PC-3 (cell line): ENCODE measurements around the gene LEUTX. TPM values are rescaled to one million over a fixed set of nuclear protein-coding genes. Genes with fewer than 3 reads are reported as not detected.

ENCODE experiments used
- ATAC-seq: fragments of 200-7000 bp; cut with Tn5 transposase; 2 replicates; pipeline ENCODE4 v1.9.1; 2020; ENCODE audit warnings: mild to moderate bottlenecking, moderate library complexity
- BruUV-seq: library from RNA; stranded (reverse); fragments of 400-500 nt; replicated peaks from 2 replicates; lab custom pipeline; 2021; lab: Mats Ljungman, UMichigan
- CTCF ChIA-PET: fragments of 300-600 bp; sonication (Branson Sonifier 250); formaldehyde crosslinking; loops from one replicate; lab custom pipeline; 2022; ENCODE audit warnings: antibody characterized with exemption; lab: Charles Lee
- POLR2A ChIA-PET: fragments of 300-600 bp; sonication (Branson Sonifier 250); formaldehyde crosslinking; loops from one replicate; lab custom pipeline; 2022; ENCODE audit warnings: antibody characterized with exemption; ENCODE audit not compliant: unreplicated experiment; lab: Charles Lee
- DNase-seq: peaks from one replicate; pipeline ENCODE4 v3.0.0-alpha.2; 2015
- H2AFZ ChIP-seq: fragments of 300-600 bp; sonication (generic); 2 replicates; pipeline ENCODE4 v1.6.0; 2016; ENCODE audit warnings: antibody characterized with exemption, low read length
- H3F3A ChIP-seq: fragments of 300-600 bp; sonication (generic); one replicate; pipeline ENCODE4 v1.6.0; 2017; ENCODE audit warnings: antibody characterized with exemption, low read length, control low read depth, mild to moderate bottlenecking; ENCODE audit not compliant: unreplicated experiment
- H3K27ac ChIP-seq: fragments of 300-600 bp; sonication (generic); 2 replicates; pipeline ENCODE4 v1.5.1; 2016; ENCODE audit warnings: mild to moderate bottlenecking, low read length
- H3K27me3 ChIP-seq: fragments of 300-600 bp; sonication (generic); 2 replicates; pipeline ENCODE4 v1.6.1; 2016; ENCODE audit warnings: low read length, mixed read lengths
- H3K36me3 ChIP-seq: fragments of 300-600 bp; sonication (generic); 2 replicates; pipeline ENCODE4 v1.6.1; 2016; ENCODE audit warnings: low read depth, mixed run types, low read length, mixed read lengths
- H3K4me1 ChIP-seq: fragments of 300-600 bp; sonication (generic); 2 replicates; pipeline ENCODE4 v1.5.1; 2016; ENCODE audit warnings: low read length; ENCODE audit not compliant: insufficient read depth
- H3K4me2 ChIP-seq: fragments of 300-600 bp; sonication (generic); 2 replicates; pipeline ENCODE4 v1.6.0; 2016; ENCODE audit warnings: low read length
- H3K4me3 ChIP-seq: fragments of 300-600 bp; sonication (generic); 2 replicates; pipeline ENCODE4 v1.5.1; 2016; ENCODE audit warnings: mild to moderate bottlenecking, low read length, mixed read lengths
- H3K79me2 ChIP-seq: fragments of 300-600 bp; sonication (generic); 2 replicates; pipeline ENCODE4 v1.6.1; 2017; ENCODE audit warnings: low read length, mixed read lengths
- H3K9ac ChIP-seq: fragments of 300-600 bp; sonication (generic); 2 replicates; pipeline ENCODE4 v1.6.0; 2016; ENCODE audit warnings: mild to moderate bottlenecking, low read length
- H3K9me2 ChIP-seq: fragments of 300-600 bp; sonication (generic); replicated peaks from 2 replicates; pipeline ENCODE4 v1.6.1; 2016; ENCODE audit warnings: mixed run types, low read length, mixed read lengths
- H3K9me3 ChIP-seq: fragments of 300-600 bp; sonication (generic); 2 replicates; pipeline ENCODE4 v1.6.1; 2016; ENCODE audit warnings: low read length, mixed read lengths
- H4K20me1 ChIP-seq: fragments of 300-600 bp; sonication (generic); 2 replicates; pipeline ENCODE4 v1.6.1; 2016; ENCODE audit warnings: low read length, mixed read lengths
- EZH2 ChIP-seq: fragments of 300-600 bp; sonication (generic); IDR thresholded peaks from one replicate; pipeline ENCODE4 v1.6.1; 2017; ENCODE audit warnings: antibody characterized with exemption, mild to moderate bottlenecking, low read length; ENCODE audit not compliant: unreplicated experiment
- EZH2phosphoT487 ChIP-seq: fragments of 300-600 bp; sonication (generic); IDR thresholded peaks from 2 replicates; pipeline ENCODE4 v1.6.1; 2018; ENCODE audit warnings: mild to moderate bottlenecking, antibody characterized with exemption, low read length, borderline replicate concordance
- intact Hi-C: fragments of 100-400 bp; cut with micrococcal nuclease; formaldehyde crosslinking; loops from 2 replicates; pipeline ENCODE4 v1.9.0; 2023
- total RNA-seq: library from RNA; depleted of rRNA; stranded (reverse); fragments of >200 nt; gene quantifications from 2 replicates; pipeline ENCODE4 v1.2.3, GENCODE V29; 2014
- TF ChIP-seq, protein P1 (sequence below): fragments of 300-600 bp; sonication (generic); conservative IDR thresholded peaks from 2 replicates; pipeline ENCODE4 v1.5.1; 2017; ENCODE audit warnings: antibody characterized with exemption, low read depth, mild to moderate bottlenecking, low read length

The LEUTX gene
- total RNA-seq, 1 experiment from 2014 or later, result not detected

DNA sequence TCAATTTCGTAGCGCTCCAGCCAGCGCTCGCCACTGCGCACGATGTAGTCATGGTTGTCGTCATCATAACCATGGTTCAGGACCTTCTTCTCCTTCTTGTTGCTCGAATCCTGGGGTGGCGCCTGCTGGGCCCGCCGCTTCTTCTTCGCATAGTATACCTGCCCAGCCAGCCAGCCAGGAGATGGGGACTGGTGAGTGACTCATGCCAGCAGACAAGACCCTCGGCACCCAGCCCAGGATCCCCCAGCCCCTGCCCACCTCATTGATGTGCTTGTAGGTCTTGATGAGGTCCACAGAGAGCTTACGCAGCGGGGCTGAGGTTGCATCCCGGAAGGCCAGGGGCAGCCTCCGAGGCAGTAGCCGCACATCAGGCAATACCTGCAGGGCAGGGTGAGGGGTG is 51.8 kb downstream of the LEUTX start:
- no TSS peak for BruUV-seq
- Histone ChIP-seq H3K36me3 (peaks cover 10% of the 10 kb centered on the region), H3K79me2 (no peaks in the 10 kb centered on the region), H3K9ac (no peak overlapping the region), H3F3A (no peaks in the 10 kb centered on the region), H2AFZ (no peak overlapping the region), H3K4me1 (peaks cover 4% of the 10 kb centered on the region; the same call in 1 of the 2 replicates), H3K9me2 (no peaks in the 10 kb centered on the region), H4K20me1 (no peaks in the 10 kb centered on the region), H3K4me3 (no peak overlapping the region), H3K27ac (no peak overlapping the region), H3K9me3 (no peaks in the 10 kb centered on the region), H3K27me3 (no peaks in the 10 kb centered on the region), H3K4me2 (no peak overlapping the region)
- DNase-seq, result no peak
- TF ChIP-seq, protein P1, sequence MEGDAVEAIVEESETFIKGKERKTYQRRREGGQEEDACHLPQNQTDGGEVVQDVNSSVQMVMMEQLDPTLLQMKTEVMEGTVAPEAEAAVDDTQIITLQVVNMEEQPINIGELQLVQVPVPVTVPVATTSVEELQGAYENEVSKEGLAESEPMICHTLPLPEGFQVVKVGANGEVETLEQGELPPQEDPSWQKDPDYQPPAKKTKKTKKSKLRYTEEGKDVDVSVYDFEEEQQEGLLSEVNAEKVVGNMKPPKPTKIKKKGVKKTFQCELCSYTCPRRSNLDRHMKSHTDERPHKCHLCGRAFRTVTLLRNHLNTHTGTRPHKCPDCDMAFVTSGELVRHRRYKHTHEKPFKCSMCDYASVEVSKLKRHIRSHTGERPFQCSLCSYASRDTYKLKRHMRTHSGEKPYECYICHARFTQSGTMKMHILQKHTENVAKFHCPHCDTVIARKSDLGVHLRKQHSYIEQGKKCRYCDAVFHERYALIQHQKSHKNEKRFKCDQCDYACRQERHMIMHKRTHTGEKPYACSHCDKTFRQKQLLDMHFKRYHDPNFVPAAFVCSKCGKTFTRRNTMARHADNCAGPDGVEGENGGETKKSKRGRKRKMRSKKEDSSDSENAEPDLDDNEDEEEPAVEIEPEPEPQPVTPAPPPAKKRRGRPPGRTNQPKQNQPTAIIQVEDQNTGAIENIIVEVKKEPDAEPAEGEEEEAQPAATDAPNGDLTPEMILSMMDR, result no peak
- TF ChIP-seq EZH2phosphoT487, result no peak
- no peak for TF ChIP-seq EZH2
- intact Hi-C loops, result no loop called here
- ChIA-PET POLR2A (no interaction called here), CTCF (no interaction called here)
- ATAC-seq, result no peak

DNA sequence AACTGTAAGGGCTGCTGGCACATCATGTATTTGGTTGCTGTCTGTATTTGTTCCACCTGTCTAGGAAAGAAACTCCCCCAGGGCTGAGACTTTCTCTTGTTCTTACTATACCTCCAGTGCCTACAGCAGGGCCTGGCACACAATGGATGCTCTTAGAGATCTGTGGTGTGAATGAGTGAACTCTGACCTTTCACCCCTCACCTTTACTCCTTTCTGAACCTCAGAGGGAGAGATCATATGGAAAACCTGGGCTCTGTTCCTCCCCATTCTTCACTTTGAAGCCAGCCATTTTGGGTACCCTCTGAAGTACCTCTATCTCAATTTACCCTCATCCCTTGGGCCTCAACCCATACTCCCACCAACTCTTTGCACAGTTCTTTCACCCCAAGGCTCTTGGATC is 52.2 kb downstream of the LEUTX start:
- ATAC-seq (no peak), DNase-seq (no peak)
- H3K27ac ChIP-seq, result no peak overlapping the region
- H3F3A ChIP-seq, result no peaks in the 10 kb centered on the region
- H3K9me2 ChIP-seq, result no peaks in the 10 kb centered on the region
- no peak overlapping the region for H3K4me3 ChIP-seq
- TF ChIP-seq, protein P1, result no peak
- TF ChIP-seq EZH2, result no peak
- no peak for TF ChIP-seq EZH2phosphoT487
- ChIA-PET CTCF (interaction anchor here (0.5 kb wide), 1 partner anchor 242 kb away, joined by 4 read pairs; no protein-coding TSS in a partner anchor), POLR2A (no interaction called here)
- no peak overlapping the region for H2AFZ ChIP-seq
- BruUV-seq, result no TSS peak
- H3K27me3 ChIP-seq, result no peaks in the 10 kb centered on the region
- no peak overlapping the region for H3K4me2 ChIP-seq
- H3K4me1 ChIP-seq, result peaks cover 4% of the 10 kb centered on the region; the same call in 1 of the 2 replicates
- intact Hi-C loops, result no loop called here
- no peaks in the 10 kb centered on the region for H3K9me3 ChIP-seq
- H4K20me1 ChIP-seq, result no peaks in the 10 kb centered on the region
- H3K79me2 ChIP-seq, result no peaks in the 10 kb centered on the region
- H3K9ac ChIP-seq, result no peak overlapping the region
- H3K36me3 ChIP-seq, result peaks cover 10% of the 10 kb centered on the region

DNA sequence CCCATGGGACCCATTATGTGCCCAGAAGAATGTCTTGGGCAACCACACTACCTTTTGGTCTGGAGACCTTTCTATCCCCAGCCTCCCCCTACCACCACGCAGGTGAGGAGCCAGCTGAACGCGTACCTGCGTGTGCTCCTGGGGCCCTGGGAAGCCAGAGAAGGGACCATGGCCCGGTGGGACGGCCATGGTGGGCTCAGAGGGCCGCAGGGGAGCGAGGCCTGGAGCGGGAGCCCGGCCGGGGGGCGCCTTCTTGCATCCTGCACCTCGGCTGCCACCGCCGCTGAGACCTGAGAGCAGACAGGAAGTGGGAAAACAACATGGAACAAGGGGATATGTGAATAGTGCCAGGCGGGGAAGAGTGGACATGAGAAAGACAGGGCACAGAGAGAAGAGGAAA is 53.0 kb downstream of the LEUTX start:
- no peak overlapping the region for H3K4me3 ChIP-seq
- H3K79me2 ChIP-seq, result no peaks in the 10 kb centered on the region
- no peaks in the 10 kb centered on the region for H4K20me1 ChIP-seq
- H3K4me2 ChIP-seq, result no peak overlapping the region
- no peak overlapping the region for H2AFZ ChIP-seq
- H3K9ac ChIP-seq, result no peak overlapping the region
- no peaks in the 10 kb centered on the region for H3F3A ChIP-seq
- peaks cover 4% of the 10 kb centered on the region; the same call in 1 of the 2 replicates for H3K4me1 ChIP-seq
- POLR2A ChIA-PET, result no interaction called here
- intact Hi-C loops, result no loop called here
- H3K27ac ChIP-seq, result no peak overlapping the region
- no peaks in the 10 kb centered on the region for H3K9me3 ChIP-seq
- no peaks in the 10 kb centered on the region for H3K9me2 ChIP-seq
- CTCF ChIA-PET, result no interaction called here
- no peaks in the 10 kb centered on the region for H3K27me3 ChIP-seq
- DNase-seq, result no peak
- H3K36me3 ChIP-seq, result peaks cover 17% of the 10 kb centered on the region
- TF ChIP-seq, protein P1, result no peak
- BruUV-seq, result no TSS peak
- ATAC-seq, result no peak
